Right cardiac atrium (tissue), 5 donors: ENCODE measurements around the gene NHSL2. TPM values are rescaled to one million over a fixed set of nuclear protein-coding genes. Genes with fewer than 3 reads are reported as not detected.

Source experiments
- ATAC-seq, 2 donors: fragments of 200-7000 bp; cut with Tn5 transposase; one replicate each; pipeline versions ENCODE4 v1.8.0 to v1.9.1; 2020; ENCODE audit warnings: moderate library complexity in 2 of 2, mild to moderate bottlenecking in 1 of 2
- DNase-seq, 3 donors: peaks; one replicate each; pipeline ENCODE4 v3.0.0-alpha.2; 2020
- H3K27ac ChIP-seq: one replicate; pipeline ENCODE4 v1.5.1; 2013; ENCODE audit warnings: mild to moderate bottlenecking, low read length, control low read depth, moderate library complexity
- H3K27me3 ChIP-seq: one replicate; pipeline ENCODE4 v1.6.1; 2013; ENCODE audit not compliant: control insufficient read depth, insufficient read depth
- H3K4me1 ChIP-seq: one replicate; pipeline ENCODE4 v1.6.1; 2013; ENCODE audit warnings: low read length; ENCODE audit not compliant: control insufficient read depth, insufficient read depth
- H3K4me3 ChIP-seq: one replicate; pipeline ENCODE4 v1.5.1; 2013; ENCODE audit warnings: low read length, control low read depth
- H3K9me3 ChIP-seq: one replicate; pipeline ENCODE4 v1.6.1; 2013; ENCODE audit warnings: low read length; ENCODE audit not compliant: control insufficient read depth
- WGBS: extraction: QIAGEN DNeasy Blood & Tissue Kit; methylation state at CpG from one replicate; pipeline ENCODE4 v1.1.7; 2013; 5-methylcytosine and 5-hydroxymethylcytosine counted together
- intact Hi-C, 4 donors: fragments of 100-400 bp; cut with DNase I; formaldehyde crosslinking; loops; one replicate each; pipeline versions ENCODE4 v1.11.0 to v1.14.0; 2022 to 2023
- polyA plus RNA-seq: library from polyadenylated mRNA; stranded (reverse); fragments of 200-250 nt; gene quantifications from one replicate; pipeline ENCODE4 v1.2.3, GENCODE V29; 2013
- total RNA-seq, 4 donors: library from RNA; stranded (reverse); fragmentation: NEBNext Ultra II Directional; extraction: Animal tissue kit (Norgen Biotek cat#: 25700); gene quantifications; one replicate each; pipeline ENCODE4 v1.2.1, GENCODE V29; 2021
- donor health status: healthy with polysubstance abuse.
- donor health status: DM: no; HTN: yes; CAD: no.
- donor health status: DM: no; HTN: no; CAD: no.
- donor health status: DM: no; HTN: yes; CAD: no; lungs with severe emphysema.
- donor health status: DM: yes; HTN: yes; CAD: no.

NHSL2 gene
- total and polyA plus RNA-seq, 5 donors = 2.4 to 9.2 (median 6.6) TPM

GRCh38 chrX:72088761-72089160, 178.1 kb downstream of the NHSL2 start:
- no peak overlapping the region for H3K27ac ChIP-seq
- ATAC-seq (no peak), DNase-seq (no peak)
- no peaks in the 10 kb centered on the region for H3K9me3 ChIP-seq
- no peaks in the 10 kb centered on the region for H3K4me1 ChIP-seq
- 76% methylated on average over 6 of the region's 6 CpGs for WGBS
- H3K4me3 ChIP-seq = no peak overlapping the region
- H3K27me3 ChIP-seq = no peaks in the 10 kb centered on the region
- intact Hi-C loops = no loop called here

DNA sequence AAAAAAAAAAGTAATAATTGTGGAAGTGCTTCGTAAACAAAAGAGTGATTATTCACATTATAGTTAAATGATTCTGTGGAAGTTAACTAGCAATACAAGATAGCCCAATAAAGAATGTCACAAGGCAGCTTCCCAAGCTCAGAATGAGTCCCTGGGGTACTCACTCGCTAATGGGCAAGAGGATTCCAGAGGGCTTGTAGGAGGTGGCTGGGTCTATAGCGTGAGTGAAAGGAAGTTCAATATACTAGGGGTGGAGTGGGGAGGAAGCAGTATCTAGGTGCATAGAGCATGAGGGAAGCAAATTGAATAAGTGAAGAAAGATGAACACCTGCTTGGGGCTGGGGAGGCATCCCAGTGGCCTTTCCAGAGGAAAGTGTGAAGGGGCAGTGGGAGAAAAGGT, 178.6 kb downstream of the NHSL2 start:
- 62% methylated on average over 3 of the region's 3 CpGs for WGBS
- H3K27ac ChIP-seq = no peak overlapping the region
- DNase-seq = no peak
- no peaks in the 10 kb centered on the region for H3K4me1 ChIP-seq
- no peak overlapping the region for H3K4me3 ChIP-seq
- intact Hi-C loops = no loop called here
- no peaks in the 10 kb centered on the region for H3K27me3 ChIP-seq
- ATAC-seq = no peak
- no peaks in the 10 kb centered on the region for H3K9me3 ChIP-seq

- H3K27ac ChIP-seq = no peak overlapping the region
- 16% methylated on average over 4 of the region's 4 CpGs for WGBS
- no peak overlapping the region for H3K4me3 ChIP-seq
- intact Hi-C loops = no loop called here
- DNase-seq (peak; percentile 65 to 81 (median 79)), ATAC-seq (peak; percentile 86 to 96)
- no peaks in the 10 kb centered on the region for H3K27me3 ChIP-seq
- H3K9me3 ChIP-seq = no peaks in the 10 kb centered on the region
- H3K4me1 ChIP-seq = no peaks in the 10 kb centered on the region
Observed at GRCh38 chrX:72094894-72095293, 184.2 kb downstream of the NHSL2 start.

DNA sequence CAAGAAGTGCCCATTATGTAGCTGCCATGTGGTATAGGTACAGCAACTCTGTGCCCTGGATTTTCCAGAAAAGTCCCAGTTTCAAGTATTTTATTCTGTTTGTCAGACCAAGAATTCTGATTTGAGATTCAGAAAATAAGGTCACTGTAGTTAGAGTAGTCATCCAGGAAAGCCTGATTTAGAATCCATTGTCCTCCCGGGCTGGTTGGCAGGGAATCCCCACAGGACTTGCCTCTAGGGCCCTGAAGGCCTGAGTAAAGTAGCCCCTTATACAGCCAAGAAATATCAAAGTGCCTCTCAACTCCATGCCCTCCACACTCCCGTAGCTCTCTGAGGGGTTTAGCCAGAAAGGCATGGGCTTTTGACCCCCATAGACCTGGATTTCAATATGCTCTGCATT, 184.7 kb downstream of the NHSL2 start:
- ATAC-seq (peak in 1 of 2 donors; percentile 57), DNase-seq (no peak)
- Histone ChIP-seq H3K4me1 (no peaks in the 10 kb centered on the region), H3K27ac (no peak overlapping the region), H3K27me3 (no peaks in the 10 kb centered on the region), H3K4me3 (no peak overlapping the region), H3K9me3 (no peaks in the 10 kb centered on the region)
- intact Hi-C loops = no loop called here
- WGBS = 36% methylated on average over 2 of the region's 2 CpGs

DNA sequence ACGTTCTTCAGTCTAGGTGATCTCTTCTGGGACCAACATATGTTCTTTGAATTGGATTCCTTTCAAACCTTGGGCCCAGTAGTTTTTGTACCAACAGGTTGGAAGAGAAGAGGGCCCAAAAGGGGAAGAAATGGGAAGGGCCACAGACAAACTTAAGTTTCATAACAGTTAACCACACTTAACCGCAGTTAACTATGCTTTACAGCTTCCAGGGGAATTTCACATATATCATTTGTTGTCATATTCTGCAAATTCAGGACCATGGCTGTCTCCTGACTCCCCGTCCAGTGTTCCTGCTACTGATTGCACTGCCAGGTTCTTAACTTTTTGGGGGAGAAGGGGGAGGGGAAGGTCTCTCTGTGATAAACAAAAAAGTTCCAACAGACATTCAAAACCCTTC, 186.5 kb downstream of the NHSL2 start:
- ATAC-seq (no peak), DNase-seq (no peak)
- H3K27ac ChIP-seq = no peak overlapping the region
- H3K4me1 ChIP-seq = peaks cover 4% of the 10 kb centered on the region
- no peaks in the 10 kb centered on the region for H3K9me3 ChIP-seq
- no peaks in the 10 kb centered on the region for H3K27me3 ChIP-seq
- WGBS = 86% methylated on average over 3 of the region's 3 CpGs
- intact Hi-C loops = no loop called here
- H3K4me3 ChIP-seq = no peak overlapping the region

DNA sequence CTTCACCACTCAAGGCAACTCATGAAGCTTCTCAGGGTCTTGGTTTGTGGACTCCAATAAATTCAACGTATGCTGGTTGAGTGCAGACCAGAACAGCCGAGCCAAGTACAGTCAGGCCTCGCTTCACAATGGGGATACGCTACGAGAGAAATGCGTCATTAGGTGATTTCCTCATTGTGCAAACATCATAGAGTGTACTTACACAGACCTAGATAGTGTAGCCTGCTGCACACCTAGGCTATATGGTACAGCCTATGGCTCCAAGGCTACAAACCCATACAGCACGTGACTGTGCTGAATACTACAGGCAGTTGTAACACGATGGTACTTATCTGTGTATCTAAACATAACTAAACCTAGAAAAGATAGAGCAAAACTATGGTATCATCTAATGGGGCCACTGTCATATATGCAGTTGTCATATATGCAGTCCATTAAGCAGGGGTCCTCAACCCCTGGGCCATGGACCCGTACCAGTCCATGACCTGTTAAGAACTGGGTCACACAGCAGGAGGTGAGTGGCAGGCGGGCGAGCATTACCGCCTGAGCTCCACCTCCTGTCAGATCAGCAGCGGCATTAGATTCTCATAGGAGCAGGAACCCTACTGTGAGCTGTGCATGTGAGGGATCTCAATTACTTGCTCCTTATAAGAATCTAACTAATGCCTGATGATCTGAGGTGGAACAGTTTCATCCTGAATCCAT, 189.6 kb downstream of the NHSL2 start:
- H3K4me3 ChIP-seq = no peak overlapping the region
- whole genome bisulfite sequencing = 90% methylated on average over 13 of the region's 13 CpGs
- no peak for ATAC-seq
- H3K27ac ChIP-seq = no peak overlapping the region
- H3K27me3 ChIP-seq = no peaks in the 10 kb centered on the region
- intact Hi-C loops = no loop called here
- no peaks in the 10 kb centered on the region for H3K9me3 ChIP-seq
- no peak for DNase-seq
- H3K4me1 ChIP-seq = peaks cover 4% of the 10 kb centered on the region

- no peak overlapping the region for H3K27ac ChIP-seq
- ATAC-seq (peak; percentile 68 to 70), DNase-seq (peak in 2 of 3 donors; percentile 50 to 57)
- peaks cover 4% of the 10 kb centered on the region for H3K4me1 ChIP-seq
- no peaks in the 10 kb centered on the region for H3K9me3 ChIP-seq
- H3K4me3 ChIP-seq = no peak overlapping the region
- intact Hi-C loops = no loop called here
- 78% methylated on average over 9 of the region's 9 CpGs for WGBS
- H3K27me3 ChIP-seq = no peaks in the 10 kb centered on the region
Observed at GRCh38 chrX:72100824-72101351, 190.2 kb downstream of the NHSL2 start.

GRCh38 chrX:72101597-72102037, 191.0 kb downstream of the NHSL2 start:
- H3K4me3 ChIP-seq = no peak overlapping the region
- no peaks in the 10 kb centered on the region for H3K9me3 ChIP-seq
- H3K27me3 ChIP-seq = no peaks in the 10 kb centered on the region

DNA sequence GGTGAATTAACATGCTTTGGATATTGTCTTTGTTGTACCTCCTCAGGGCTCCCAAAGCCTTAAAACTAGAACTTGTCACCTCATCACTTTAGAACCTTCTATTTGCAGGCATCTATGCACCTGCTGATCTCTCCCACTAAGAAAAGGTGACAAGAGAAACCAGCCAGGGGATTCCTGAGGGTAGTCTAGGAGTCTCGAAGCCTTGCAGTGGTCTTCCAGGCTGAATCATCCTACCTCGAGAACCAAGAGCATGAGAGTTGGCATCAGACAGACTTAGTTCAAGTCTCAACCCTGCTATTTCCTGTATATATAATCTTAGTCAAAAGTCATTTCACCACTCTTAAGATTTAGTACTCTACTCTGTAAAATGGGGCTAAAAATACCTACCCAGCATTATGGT, 191.5 kb downstream of the NHSL2 start:
- no peak for DNase-seq
- intact Hi-C loops = no loop called here
- WGBS = 84% methylated on average over 2 of the region's 2 CpGs
- no peaks in the 10 kb centered on the region for H3K9me3 ChIP-seq
- no peaks in the 10 kb centered on the region for H3K27me3 ChIP-seq
- H3K4me3 ChIP-seq = no peak overlapping the region
- peaks cover 4% of the 10 kb centered on the region for H3K4me1 ChIP-seq
- no peak for ATAC-seq
- no peak overlapping the region for H3K27ac ChIP-seq

More at GRCh38 chrX:72101597-72102037, 191.0 kb downstream of the NHSL2 start:
- no peak overlapping the region for H3K27ac ChIP-seq
- DNase-seq = no peak
- intact Hi-C loops = no loop called here
- 45% methylated on average over 4 of the region's 4 CpGs for WGBS
- ATAC-seq = peak in 1 of 2 donors; percentile 17
- peaks cover 4% of the 10 kb centered on the region for H3K4me1 ChIP-seq

DNA sequence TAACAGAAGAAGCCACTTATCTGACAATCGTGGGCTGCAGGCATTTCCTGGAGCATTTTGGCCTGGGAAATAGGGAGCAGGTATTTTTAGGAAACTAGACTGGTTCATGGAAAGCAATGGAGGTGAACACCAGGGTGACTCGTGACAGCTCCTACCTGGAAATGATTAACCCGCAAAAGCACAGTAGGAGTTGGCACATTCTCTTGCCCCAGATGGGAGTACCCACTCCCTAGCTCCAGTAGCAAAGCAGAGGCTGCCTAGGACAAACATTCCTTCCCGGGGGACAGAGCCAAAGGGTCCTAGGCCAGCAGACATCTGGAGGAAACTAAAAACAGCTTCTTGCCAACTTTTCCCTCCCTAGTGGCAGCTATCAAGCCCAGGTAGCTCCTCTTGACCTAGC, 192.1 kb downstream of the NHSL2 start:
- ATAC-seq (no peak), DNase-seq (no peak)
- Histone ChIP-seq H3K27ac (no peak overlapping the region), H3K9me3 (no peaks in the 10 kb centered on the region), H3K27me3 (no peaks in the 10 kb centered on the region), H3K4me1 (peaks cover 4% of the 10 kb centered on the region), H3K4me3 (no peak overlapping the region)
- intact Hi-C loops = no loop called here
- 67% methylated on average over 4 of the region's 4 CpGs for WGBS

- DNase-seq (no peak), ATAC-seq (no peak)
- intact Hi-C loops = no loop called here
- Histone ChIP-seq H3K4me3 (no peak overlapping the region), H3K9me3 (no peaks in the 10 kb centered on the region), H3K27me3 (no peaks in the 10 kb centered on the region), H3K27ac (no peak overlapping the region), H3K4me1 (peaks cover 4% of the 10 kb centered on the region)
- WGBS = 77% methylated on average over 6 of the region's 6 CpGs
Observed at GRCh38 chrX:72105436-72105835, 194.8 kb downstream of the NHSL2 start.
